ENCODE data around the gene GDPD1. TPM values are rescaled to one million over a fixed set of nuclear protein-coding genes. Genes with fewer than 3 reads are reported as not detected.

The GDPD1 gene
- total RNA-seq, 1 donor from 2014 or later: 1.2 TPM

- Mint-ChIP-seq H3K27ac (no peak overlapping the region), H3K36me3 (ENCODE audit: low read depth) (no peaks in the 10 kb centered on the region), H3K4me1 (peaks cover 18% of the 10 kb centered on the region), H3K27me3 (no peaks in the 10 kb centered on the region), H3K9me3 (no peaks in the 10 kb centered on the region), H3K4me3 (no peak overlapping the region)
- POLR2A ChIA-PET: no interaction called here
- TF ChIP-seq CTCF (IDR thresholded peaks at IDR 0.05): no peak
- no peak for ATAC-seq (ENCODE audit: low read depth)
- intact Hi-C loops (cut with micrococcal nuclease): no loop called here
- CTCF ChIA-PET: no interaction called here
- no peak for DNase-seq
Observed at GRCh38 chr17:59190806-59191205, 29.5 kb upstream of the GDPD1 start.

DNA sequence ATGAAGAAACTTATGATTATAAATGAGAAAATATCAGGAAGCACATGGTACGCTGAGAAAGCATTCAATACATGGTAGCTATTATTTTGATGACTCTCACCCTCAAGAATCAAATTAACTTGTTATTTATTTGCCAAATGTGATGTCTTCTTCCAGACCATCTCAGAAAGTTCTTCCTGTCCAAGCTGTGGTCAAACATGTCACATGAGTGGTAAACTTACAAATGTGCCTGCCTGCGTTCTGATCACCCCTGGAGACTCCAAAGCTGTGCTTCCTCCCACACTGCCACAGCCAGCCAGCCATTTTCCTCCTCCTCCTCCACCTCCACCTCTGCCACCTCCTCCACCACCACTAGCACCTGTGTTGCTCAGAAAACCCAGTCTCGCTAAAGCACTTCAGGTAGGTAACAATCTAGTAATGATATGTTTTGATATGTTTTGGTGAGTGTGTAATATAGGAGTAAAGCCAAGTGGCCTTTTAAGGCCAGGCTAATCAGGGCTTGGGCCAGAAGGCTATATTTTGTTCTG lies 26.9 kb upstream of the GDPD1 start:
- ChIA-PET POLR2A (no interaction called here), CTCF (no interaction called here)
- no peak for DNase-seq
- no peak overlapping the region for H3K27ac Mint-ChIP-seq
- no peaks in the 10 kb centered on the region for H3K4me1 Mint-ChIP-seq
- no peaks in the 10 kb centered on the region for H3K9me3 Mint-ChIP-seq
- ATAC-seq (ENCODE audit: low read depth): no peak
- H3K4me3 Mint-ChIP-seq: no peak overlapping the region
- intact Hi-C loops (cut with micrococcal nuclease): no loop called here
- no peak for TF ChIP-seq CTCF (IDR thresholded peaks at IDR 0.05)
- H3K27me3 Mint-ChIP-seq: no peaks in the 10 kb centered on the region
- H3K36me3 Mint-ChIP-seq (ENCODE audit: low read depth): no peaks in the 10 kb centered on the region

DNA sequence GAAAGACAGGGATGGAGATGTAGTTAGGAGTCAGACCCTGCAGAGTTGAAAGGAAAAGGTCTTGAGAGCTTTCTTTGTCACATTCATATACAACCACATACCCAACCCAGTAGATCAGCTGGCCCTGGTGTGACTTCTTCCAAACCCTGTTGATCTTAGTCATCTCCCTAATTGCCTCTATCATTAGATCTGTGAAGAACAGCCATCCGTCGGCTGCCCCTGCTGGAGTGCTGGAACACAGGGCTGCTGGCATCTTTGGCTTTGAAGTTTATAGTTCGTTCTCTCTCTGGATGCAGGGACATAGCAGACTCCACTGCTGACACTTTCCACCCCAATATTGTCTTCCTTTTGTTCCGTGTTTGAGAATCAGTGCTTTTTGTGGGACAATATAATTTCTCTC lies 20.9 kb upstream of the GDPD1 start:
- intact Hi-C loops (cut with micrococcal nuclease): no loop called here
- H3K27ac Mint-ChIP-seq: no peak overlapping the region
- DNase-seq (no peak), ATAC-seq (ENCODE audit: low read depth) (no peak)
- H3K36me3 Mint-ChIP-seq (ENCODE audit: low read depth): no peaks in the 10 kb centered on the region
- CTCF ChIA-PET: no interaction called here
- POLR2A ChIA-PET: no interaction called here
- H3K4me1 Mint-ChIP-seq: no peaks in the 10 kb centered on the region
- H3K9me3 Mint-ChIP-seq: no peaks in the 10 kb centered on the region
- H3K4me3 Mint-ChIP-seq: no peak overlapping the region
- no peaks in the 10 kb centered on the region for H3K27me3 Mint-ChIP-seq
- TF ChIP-seq CTCF (IDR thresholded peaks at IDR 0.05): no peak

GRCh38 chr17:59202320-59202719 lies 18.0 kb upstream of the GDPD1 start:
- DNase-seq (no peak), ATAC-seq (ENCODE audit: low read depth) (no peak)
- Mint-ChIP-seq H3K27ac (no peak overlapping the region), H3K9me3 (no peaks in the 10 kb centered on the region), H3K4me1 (no peaks in the 10 kb centered on the region), H3K27me3 (no peaks in the 10 kb centered on the region), H3K4me3 (no peak overlapping the region), H3K36me3 (ENCODE audit: low read depth) (no peaks in the 10 kb centered on the region)
- no peak for TF ChIP-seq CTCF (IDR thresholded peaks at IDR 0.05)
- CTCF ChIA-PET: no interaction called here
- intact Hi-C loops (cut with micrococcal nuclease): no loop called here
- POLR2A ChIA-PET: interaction anchor here (0.6 kb wide), 1 partner anchor 213 kb away, joined by 3 read pairs; no protein-coding TSS in a partner anchor

DNA sequence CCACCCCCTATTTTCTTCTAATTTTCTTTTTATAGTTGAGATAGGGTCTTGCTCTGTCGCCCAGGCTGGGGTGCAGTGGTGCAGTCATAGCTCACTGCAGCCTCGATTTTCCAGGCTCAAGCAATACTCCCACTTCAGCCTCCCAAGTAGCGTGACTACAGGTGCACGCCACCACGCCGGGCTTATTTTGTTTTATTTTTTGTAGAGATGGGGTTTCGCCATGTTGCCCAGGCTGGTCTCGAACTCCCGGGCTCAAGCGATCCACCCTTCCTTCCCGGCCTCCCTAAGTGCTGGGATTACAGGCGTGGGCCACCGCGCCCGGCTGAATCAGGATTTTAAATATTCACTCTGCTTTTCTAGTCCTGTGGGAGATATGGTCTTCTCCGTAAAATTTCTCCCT lies 941 bp upstream of the GDPD1 start:
- ChIA-PET POLR2A (interaction anchor here (1.3 to 2.2 kb wide), 2 partner anchors 10 to 588 kb away, joined by 8 to 27 read pairs; partner anchors contain the start of gene SMG8), CTCF (no interaction called here)
- H3K27me3 Mint-ChIP-seq: no peaks in the 10 kb centered on the region
- no peaks in the 10 kb centered on the region for H3K9me3 Mint-ChIP-seq
- no peak for TF ChIP-seq CTCF (IDR thresholded peaks at IDR 0.05)
- ATAC-seq (ENCODE audit: low read depth) (no peak), DNase-seq (no peak)
- no peak overlapping the region for H3K4me3 Mint-ChIP-seq
- intact Hi-C loops (cut with micrococcal nuclease): no loop called here
- H3K27ac Mint-ChIP-seq: no peak overlapping the region
- H3K4me1 Mint-ChIP-seq: peaks cover 15% of the 10 kb centered on the region
- peaks cover 11% of the 10 kb centered on the region for H3K36me3 Mint-ChIP-seq (ENCODE audit: low read depth)
